Bronchial epithelial cell (primary cell): ENCODE data around the gene ZFAND3. TPM values are rescaled to one million over a fixed set of nuclear protein-coding genes. Genes with fewer than 3 reads are reported as not detected.

Experiments
- DNase-seq: peaks from one replicate; pipeline ENCODE4 v3.0.0-alpha.2; 2010; ENCODE audit warnings: low read depth
- FAIRE-seq: peaks from 2 replicates; lab custom pipeline; 2011; peaks lifted over from hg19 to GRCh38; lab: Jason Lieb, UNC
- H3K27me3 ChIP-seq: 2 replicates; pipeline ENCODE4 v1.5.1; 2011; ENCODE audit warnings: low read length; ENCODE audit not compliant: control insufficient read depth, insufficient read depth
- H3K36me3 ChIP-seq: 2 replicates; pipeline ENCODE4 v1.5.1; 2011; ENCODE audit warnings: low read length; ENCODE audit not compliant: control insufficient read depth, insufficient read depth
- H3K4me3 ChIP-seq: 2 replicates; pipeline ENCODE4 v1.5.1; 2011; ENCODE audit warnings: mild to moderate bottlenecking, low read depth, low read length, control low read depth
- CTCF ChIP-seq: IDR thresholded peaks from 2 replicates; pipeline ENCODE4 v1.5.1; 2011; ENCODE audit warnings: mild to moderate bottlenecking, moderate library complexity, low read length, control low read depth, inconsistent platforms; ENCODE audit not compliant: insufficient read depth, severe bottlenecking
- total RNA-seq: library from RNA; depleted of rRNA; stranded (reverse); fragments of >200 nt; gene quantifications from 2 replicates; pipeline ENCODE4 v1.2.1, GENCODE V29; 2014

The ZFAND3 gene
- total RNA-seq, 1 donor from 2014 or later, result 25.5 TPM

DNA sequence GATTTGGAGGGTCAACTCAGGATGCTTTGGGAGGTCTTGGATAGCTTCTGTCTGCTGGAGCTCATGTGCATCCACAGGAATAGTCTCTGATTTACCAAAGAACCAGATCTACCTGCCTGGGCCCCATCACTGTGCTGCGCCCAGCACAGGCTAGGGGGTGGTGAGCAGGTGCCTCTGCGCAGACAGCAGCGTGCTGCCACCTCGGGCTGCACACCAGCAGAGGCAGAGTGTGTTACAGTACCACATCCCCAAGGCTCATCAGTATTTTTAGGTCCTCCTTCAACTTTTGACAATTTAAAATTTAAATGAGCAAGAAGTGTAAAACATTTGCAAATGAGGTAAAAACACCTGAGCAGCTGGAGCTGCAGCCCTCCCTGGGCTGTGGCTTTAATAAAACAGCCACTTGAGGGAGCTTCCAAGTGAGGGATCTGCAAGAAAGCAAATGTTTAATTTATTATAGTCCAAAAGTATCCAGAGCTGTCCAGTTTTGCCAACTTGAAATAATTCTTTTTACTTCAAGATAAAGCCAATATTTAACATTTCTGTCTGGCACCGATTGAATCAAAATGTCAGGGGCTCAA, 324.9 kb downstream of the ZFAND3 start:
- no peak for TF ChIP-seq CTCF
- FAIRE-seq (no peak), DNase-seq (no peak)
- Histone ChIP-seq H3K36me3 (peaks cover 3% of the 10 kb centered on the region), H3K27me3 (no peaks in the 10 kb centered on the region), H3K4me3 (no peak overlapping the region)

DNA sequence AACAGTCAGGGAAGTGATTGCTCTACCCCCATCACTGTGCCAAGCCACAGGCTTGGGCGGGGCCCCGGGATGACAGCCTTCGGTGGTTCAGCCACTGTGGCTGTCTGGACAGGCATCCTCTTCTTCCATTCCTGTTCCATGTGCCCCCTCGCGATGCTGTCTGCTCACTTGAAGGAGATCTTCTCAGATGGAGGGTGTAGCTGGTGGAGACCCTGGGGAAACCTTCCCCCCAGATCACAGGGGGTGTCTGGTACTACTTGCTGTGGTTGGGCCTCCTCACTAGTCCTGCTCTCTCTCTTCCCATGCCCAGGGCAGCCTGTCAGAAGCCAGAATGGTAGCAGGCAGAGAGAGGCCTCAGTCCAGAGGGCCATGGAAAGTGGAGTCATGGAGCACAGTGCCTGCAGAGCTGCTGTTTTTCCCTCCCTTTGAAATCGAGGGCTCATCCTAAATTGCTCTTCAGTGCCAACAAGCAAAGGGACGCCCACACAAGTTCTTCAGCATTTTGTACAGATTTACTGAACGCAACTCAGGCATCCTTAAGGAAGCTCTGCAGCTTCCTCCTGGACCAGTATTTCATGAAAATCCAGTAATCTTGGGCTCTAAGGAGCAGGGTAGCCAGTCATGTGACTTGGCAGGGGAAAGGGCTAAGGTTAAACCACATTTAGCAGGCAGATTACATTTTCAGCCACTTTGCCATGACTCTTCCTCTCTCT, 326.6 kb downstream of the ZFAND3 start:
- Histone ChIP-seq H3K36me3 (peaks cover 2% of the 10 kb centered on the region), H3K4me3 (no peak overlapping the region), H3K27me3 (no peaks in the 10 kb centered on the region)
- no peak for TF ChIP-seq CTCF
- FAIRE-seq (no peak), DNase-seq (no peak)

GRCh38 chr6:38146734-38147027, 327.2 kb downstream of the ZFAND3 start:
- Histone ChIP-seq H3K4me3 (no peak overlapping the region), H3K27me3 (no peaks in the 10 kb centered on the region), H3K36me3 (peaks cover 2% of the 10 kb centered on the region)
- no peak for TF ChIP-seq CTCF
- no peak for FAIRE-seq
- no peak for DNase-seq

GRCh38 chr6:38148606-38149005, 329.1 kb downstream of the ZFAND3 start:
- FAIRE-seq, result no peak
- no peak for TF ChIP-seq CTCF

DNA sequence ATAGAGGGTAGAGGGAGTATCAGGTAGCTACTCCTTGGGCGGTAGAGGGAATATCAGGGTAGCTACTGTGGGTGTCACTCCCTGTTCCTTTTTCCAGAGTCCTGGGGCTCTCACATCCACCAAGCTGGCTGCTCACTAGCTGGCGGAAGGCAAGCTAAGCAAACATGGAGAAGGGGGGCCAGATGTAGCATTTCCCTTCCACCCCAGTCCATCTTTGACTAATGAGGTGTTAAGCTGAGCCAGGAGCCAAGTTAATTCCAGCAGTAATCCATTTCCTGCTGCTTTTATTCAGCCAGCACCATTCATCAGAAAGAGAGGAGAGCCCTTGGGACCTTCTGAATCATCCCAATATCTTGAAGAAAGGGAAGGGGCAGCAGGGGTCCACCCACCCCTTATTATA, 330.0 kb downstream of the ZFAND3 start:
- Histone ChIP-seq H3K4me3 (no peak overlapping the region), H3K27me3 (no peaks in the 10 kb centered on the region), H3K36me3 (peaks cover 5% of the 10 kb centered on the region)
- no peak for DNase-seq
- FAIRE-seq, result no peak
- TF ChIP-seq CTCF, result no peak

More at GRCh38 chr6:38148606-38149005, 329.1 kb downstream of the ZFAND3 start:
- no peaks in the 10 kb centered on the region for H3K27me3 ChIP-seq
- H3K36me3 ChIP-seq, result peaks cover 5% of the 10 kb centered on the region
- no peak for DNase-seq
- H3K4me3 ChIP-seq, result no peak overlapping the region
